IMR-90 (cell line): ENCODE data around the gene HIVEP3. TPM values are rescaled to one million over a fixed set of nuclear protein-coding genes. Genes with fewer than 3 reads are reported as not detected.

ENCODE experiments used
- ATAC-seq: fragments of 200-7000 bp; cut with Tn5 transposase; 2 replicates; pipeline ENCODE4 v1.9.1; 2020; ENCODE audit warnings: low read depth, mild to moderate bottlenecking, moderate library complexity
- BruUV-seq: library from RNA; stranded (reverse); fragments of 400-500 nt; replicated peaks from 2 replicates; lab custom pipeline; 2021; lab: Mats Ljungman, UMichigan
- CTCF ChIA-PET: fragments of 300-600 bp; formaldehyde crosslinking; extraction: SDS; loops from one replicate; lab custom pipeline; 2021; ENCODE audit warnings: antibody characterized with exemption; lab: Yijun Ruan, JAX
- POLR2A ChIA-PET: fragments of 300-600 bp; sonication (Branson Sonifier 250); formaldehyde crosslinking; loops from one replicate; lab custom pipeline; 2022; ENCODE audit warnings: antibody characterized with exemption; ENCODE audit not compliant: unreplicated experiment; lab: Charles Lee
- DNase-seq: peaks from one replicate; pipeline ENCODE4 v3.0.0; 2013
- H2AFZ ChIP-seq: replicated peaks from 2 replicates; pipeline ENCODE3; 2013; ENCODE audit warnings: low read length, mild to moderate bottlenecking; ENCODE audit not compliant: poor library complexity
- H2AK5ac ChIP-seq: 2 replicates; pipeline ENCODE4 v1.6.1; 2013; ENCODE audit warnings: low read depth, low read length, inconsistent platforms
- H2AK9ac ChIP-seq: replicated peaks from 2 replicates; pipeline ENCODE3; 2013; ENCODE audit warnings: mild to moderate bottlenecking, low read depth, low read length, moderate library complexity; ENCODE audit not compliant: poor library complexity
- H2BK120ac ChIP-seq: 2 replicates; pipeline ENCODE4 v1.6.1; 2013; ENCODE audit warnings: low read depth, low read length, inconsistent platforms
- H2BK15ac ChIP-seq: 3 replicates; pipeline ENCODE4 v1.6.1; 2013; ENCODE audit warnings: low read depth, low read length, inconsistent platforms
- H2BK20ac ChIP-seq: 2 replicates; pipeline ENCODE4 v1.6.1; 2013; ENCODE audit warnings: low read depth, mild to moderate bottlenecking, inconsistent platforms, low read length, moderate library complexity
- H2BK5ac ChIP-seq: 2 replicates; pipeline ENCODE4 v1.6.1; 2013; ENCODE audit warnings: mild to moderate bottlenecking, low read depth, low read length, inconsistent platforms; ENCODE audit not compliant: poor library complexity, severe bottlenecking
- H3K14ac ChIP-seq: replicated peaks from 2 replicates; pipeline ENCODE4 v1.6.1; 2013; ENCODE audit warnings: low read depth, low read length, inconsistent platforms
- H3K18ac ChIP-seq: 2 replicates; pipeline ENCODE4 v1.6.1; 2013; ENCODE audit warnings: low read depth, low read length, control low read depth
- H3K23ac ChIP-seq: 2 replicates; pipeline ENCODE4 v1.6.1; 2013; ENCODE audit warnings: low read depth, low read length, inconsistent platforms
- H3K27ac ChIP-seq: 2 replicates; pipeline ENCODE4 v1.5.1; 2013; ENCODE audit warnings: mild to moderate bottlenecking, control low read depth, low read length; ENCODE audit not compliant: insufficient read depth
- H3K27me3 ChIP-seq: 2 replicates; pipeline ENCODE4 v1.6.1; 2013; ENCODE audit warnings: low read length; ENCODE audit not compliant: control insufficient read depth, insufficient read depth
- H3K36me3 ChIP-seq: 2 replicates; pipeline ENCODE4 v1.6.1; 2013; ENCODE audit warnings: low read length, mixed read lengths; ENCODE audit not compliant: control insufficient read depth, insufficient read depth
- H3K4ac ChIP-seq: 2 replicates; pipeline ENCODE4 v1.6.1; 2013; ENCODE audit warnings: low read depth, low read length, inconsistent platforms
- H3K4me1 ChIP-seq: 2 replicates; pipeline ENCODE4 v1.6.1; 2013; ENCODE audit warnings: low read length, mixed read lengths; ENCODE audit not compliant: control insufficient read depth, insufficient read depth
- H3K4me2 ChIP-seq: 2 replicates; pipeline ENCODE4 v1.6.1; 2013; ENCODE audit warnings: low read depth, mild to moderate bottlenecking, control low read depth, low read length, moderate library complexity
- H3K4me3 ChIP-seq: 2 replicates; pipeline ENCODE4 v1.5.1; 2013; ENCODE audit warnings: low read depth, mild to moderate bottlenecking, control low read depth, low read length, moderate library complexity; ENCODE audit not compliant: insufficient read depth
- H3K56ac ChIP-seq: 2 replicates; pipeline ENCODE4 v1.6.1; 2013; ENCODE audit warnings: low read length, inconsistent platforms; ENCODE audit not compliant: insufficient read depth; ENCODE audit errors: extremely low read depth
- H3K79me1 ChIP-seq, 2 experiments: 2 replicates each; pipeline ENCODE4 v1.6.1; 2013; ENCODE audit warnings: low read length in 2 of 2, inconsistent platforms in 1 of 2, low read depth in 1 of 2
- H3K9ac ChIP-seq: 2 replicates; pipeline ENCODE4 v1.6.1; 2013; ENCODE audit warnings: low read depth, low read length, control low read depth
- H3K9me1 ChIP-seq: 2 replicates; pipeline ENCODE4 v1.6.1; 2013; ENCODE audit warnings: low read length, inconsistent platforms; ENCODE audit not compliant: insufficient read depth
- H3K9me3 ChIP-seq: 2 replicates; pipeline ENCODE4 v1.6.1; 2013; ENCODE audit warnings: low read length; ENCODE audit not compliant: control insufficient read depth, insufficient read depth
- H4K20me1 ChIP-seq: 2 replicates; pipeline ENCODE4 v1.6.1; 2013; ENCODE audit warnings: low read length, inconsistent platforms; ENCODE audit not compliant: insufficient read depth
- H4K5ac ChIP-seq: 2 replicates; pipeline ENCODE4 v1.6.1; 2013; ENCODE audit warnings: mild to moderate bottlenecking, low read depth, low read length, control low read depth
- H4K8ac ChIP-seq, 2 experiments: 2 replicates each; pipeline ENCODE4 v1.6.1; 2013; ENCODE audit warnings: low read depth in 2 of 2, low read length in 2 of 2, control low read depth in 1 of 2, inconsistent platforms in 1 of 2
- H4K91ac ChIP-seq: 2 replicates; pipeline ENCODE4 v1.6.1; 2013; ENCODE audit warnings: low read depth, low read length, inconsistent platforms; ENCODE audit not compliant: insufficient read depth
- MAFK ChIP-seq: IDR thresholded peaks from 2 replicates; pipeline ENCODE4 v1.6.1; 2012; ENCODE audit warnings: low read depth, low read length, improper control_type of control experiment
- NFE2L2 ChIP-seq: fragments of 150-350 bp; IDR thresholded peaks from 2 replicates; pipeline ENCODE4 v1.6.1; 2016; ENCODE audit warnings: low read depth, mild to moderate bottlenecking, low read length
- WGBS, 2 experiments: methylation state at CpG; one replicate each; pipeline versions ENCODE4 v1.1.5 to v1.1.7; 2013; ENCODE audit warnings: missing lambda C conversion rate in 2 of 2; ENCODE audit not compliant: insufficient read length in 1 of 2; ENCODE audit errors: extremely low coverage in 2 of 2; 5-methylcytosine and 5-hydroxymethylcytosine counted together
- dilution Hi-C: fragments of 300-500 bp; cut with HindIII; formaldehyde crosslinking; loops from one replicate; pipeline ENCODE4 v1.14.3; 2018; ENCODE audit warnings: low sequenced_read_pairs; ENCODE audit not compliant: unreplicated experiment
- in situ Hi-C: fragments of 300-500 bp; cut with MboI; formaldehyde crosslinking; loops from 3 replicates; pipeline ENCODE4 v1.14.3; 2019; ENCODE audit warnings: low sequenced_read_pairs, inconsistent platforms, mixed read lengths
- intact Hi-C: fragments of 100-400 bp; cut with micrococcal nuclease; formaldehyde crosslinking; loops from 2 replicates; pipeline ENCODE4 v1.10.0; 2022
- polyA plus RNA-seq, 3 experiments: library from polyadenylated mRNA; depleted of rRNA; stranded (reverse); fragments of >200 nt; gene quantifications; 2 replicates each; pipeline ENCODE4 v1.2.3, GENCODE V29; 2012; ENCODE audit warnings: low replicate concordance in 1 of 3
- total RNA-seq: library from RNA; depleted of rRNA; stranded (reverse); fragments of >200 nt; gene quantifications from 2 replicates; pipeline ENCODE4 v1.2.3, GENCODE V29; 2012
- TF ChIP-seq, protein P1 (sequence below): conservative IDR thresholded peaks from 2 replicates; pipeline ENCODE4 v1.5.1; 2012; ENCODE audit warnings: mild to moderate bottlenecking, low read depth, low read length, improper control_type of control experiment

Gene HIVEP3
- total and polyA plus RNA-seq, 2 of the 4 experiments (the other 2 are of a cell fraction), result 1.4 to 4.0 TPM

DNA sequence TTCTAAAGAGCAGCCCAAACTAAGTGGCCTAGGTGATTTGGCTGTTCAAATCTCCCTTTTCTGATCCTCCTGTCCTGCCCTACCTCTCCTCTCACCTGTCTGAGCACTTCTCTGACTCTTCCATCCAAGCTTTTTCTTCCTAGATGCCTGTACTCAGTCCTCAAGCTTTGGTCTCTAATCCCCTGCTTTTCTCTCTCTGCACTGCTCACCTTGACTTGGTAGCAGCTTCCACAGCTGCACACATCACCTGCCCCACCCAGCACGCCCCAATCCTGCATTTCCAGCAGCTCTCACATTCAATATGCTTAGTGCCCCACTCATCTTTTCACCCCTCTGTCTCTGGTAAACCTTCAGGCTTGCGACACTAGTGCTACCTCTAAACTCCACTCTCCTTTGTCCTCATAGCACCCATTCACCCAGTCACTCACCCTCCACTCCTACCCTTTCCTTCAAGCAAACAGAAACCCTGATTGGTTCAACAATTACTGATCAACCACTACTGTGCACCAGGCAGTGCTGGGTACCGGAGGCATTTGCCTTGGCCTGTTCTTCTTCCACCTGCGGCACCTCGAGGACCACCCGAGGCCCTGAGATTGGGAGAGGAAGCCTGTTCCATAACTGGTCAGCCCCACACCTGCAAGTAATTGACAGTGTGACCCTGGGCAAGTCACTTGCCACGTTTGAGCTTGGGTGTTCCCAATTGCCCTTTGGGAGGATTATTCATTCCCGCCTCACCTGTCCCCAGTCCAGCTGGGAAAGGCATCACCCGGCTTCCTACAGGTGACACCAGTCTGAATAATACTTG, 298.2 kb downstream of the HIVEP3 start:
- H3K27ac ChIP-seq, result no peak overlapping the region
- H3K23ac ChIP-seq, result no peak overlapping the region
- peaks cover 18 to 33% of the 10 kb centered on the region in 2 experiments; a peak in 3 of 4 replicates for H3K79me1 ChIP-seq
- no peak overlapping the region for H3K4me2 ChIP-seq
- TF ChIP-seq NFE2L2, result no peak
- no peak for TF ChIP-seq MAFK
- TF ChIP-seq, protein P1, sequence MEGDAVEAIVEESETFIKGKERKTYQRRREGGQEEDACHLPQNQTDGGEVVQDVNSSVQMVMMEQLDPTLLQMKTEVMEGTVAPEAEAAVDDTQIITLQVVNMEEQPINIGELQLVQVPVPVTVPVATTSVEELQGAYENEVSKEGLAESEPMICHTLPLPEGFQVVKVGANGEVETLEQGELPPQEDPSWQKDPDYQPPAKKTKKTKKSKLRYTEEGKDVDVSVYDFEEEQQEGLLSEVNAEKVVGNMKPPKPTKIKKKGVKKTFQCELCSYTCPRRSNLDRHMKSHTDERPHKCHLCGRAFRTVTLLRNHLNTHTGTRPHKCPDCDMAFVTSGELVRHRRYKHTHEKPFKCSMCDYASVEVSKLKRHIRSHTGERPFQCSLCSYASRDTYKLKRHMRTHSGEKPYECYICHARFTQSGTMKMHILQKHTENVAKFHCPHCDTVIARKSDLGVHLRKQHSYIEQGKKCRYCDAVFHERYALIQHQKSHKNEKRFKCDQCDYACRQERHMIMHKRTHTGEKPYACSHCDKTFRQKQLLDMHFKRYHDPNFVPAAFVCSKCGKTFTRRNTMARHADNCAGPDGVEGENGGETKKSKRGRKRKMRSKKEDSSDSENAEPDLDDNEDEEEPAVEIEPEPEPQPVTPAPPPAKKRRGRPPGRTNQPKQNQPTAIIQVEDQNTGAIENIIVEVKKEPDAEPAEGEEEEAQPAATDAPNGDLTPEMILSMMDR, result no peak
- intact Hi-C loops, result loop anchor here (5.0 kb wide), 2 partner anchors 42 to 258 kb away; partner anchors contain the start of gene FOXO6
- no peak overlapping the region for H2BK5ac ChIP-seq
- H3K27me3 ChIP-seq, result no peaks in the 10 kb centered on the region
- H3K4ac ChIP-seq, result no peak overlapping the region
- H3K36me3 ChIP-seq, result no peaks in the 10 kb centered on the region
- dilution Hi-C loops, result no loop called here
- H4K8ac ChIP-seq, result no peak overlapping the region
- peak overlapping the region; percentile 48 for H2AK5ac ChIP-seq
- H2BK15ac ChIP-seq, result no peak overlapping the region
- DNase-seq (no peak), ATAC-seq (no peak)
- no peak overlapping the region for H2AFZ ChIP-seq
- peaks cover 21% of the 10 kb centered on the region for H3K4me1 ChIP-seq
- no peak overlapping the region for H3K4me3 ChIP-seq
- no peaks in the 10 kb centered on the region for H4K20me1 ChIP-seq
- no peak overlapping the region for H3K14ac ChIP-seq
- H3K9me3 ChIP-seq, result no peaks in the 10 kb centered on the region
- no peak overlapping the region for H2BK120ac ChIP-seq
- in situ Hi-C loops, result no loop called here
- ChIA-PET CTCF (no interaction called here), POLR2A (no interaction called here)
- BruUV-seq, result no TSS peak
- H3K9ac ChIP-seq, result no peak overlapping the region
- H3K18ac ChIP-seq, result no peak overlapping the region
- no peak overlapping the region for H4K5ac ChIP-seq
- H2BK20ac ChIP-seq, result no peak overlapping the region
- no peak overlapping the region for H2AK9ac ChIP-seq
- no peak overlapping the region for H3K56ac ChIP-seq
- 83% methylated on average over 2 of the region's 9 CpGs; no CpG with 5 or more reads in 1 of the 2 experiments for WGBS, 2 experiments
- H3K9me1 ChIP-seq, result peaks cover 18% of the 10 kb centered on the region; the same call in 1 of the 2 replicates
- H4K91ac ChIP-seq, result no peak overlapping the region
